ENCODE results near the gene TNRC6B.

- TF ChIP-seq POLR2A (IDR thresholded peaks at IDR 0.05; ENCODE audit: low read depth) = no peak
- no peak for TF ChIP-seq CTCF (IDR thresholded peaks at IDR 0.05)
Observed at GRCh38 chr22:40324468-40325305, 147.0 kb downstream of the TNRC6B start.
